Mesendoderm (in vitro differentiated cells): ENCODE measurements around the gene MAN2A1.

ENCODE experiments used
- DNase-seq: peaks from one replicate; pipeline ENCODE4 v3.0.0; 2013
- H2AK5ac ChIP-seq: 2 replicates; pipeline ENCODE4 v1.6.1; 2013; ENCODE audit warnings: low read length, inconsistent platforms
- H2BK120ac ChIP-seq: 2 replicates; pipeline ENCODE4 v1.6.1; 2013; ENCODE audit warnings: low read depth, mild to moderate bottlenecking, low read length, moderate library complexity, mixed read lengths
- H2BK15ac ChIP-seq: replicated peaks from 2 replicates; pipeline ENCODE4 v1.6.1; 2013; ENCODE audit warnings: low read depth, mild to moderate bottlenecking, moderate library complexity
- H2BK5ac ChIP-seq: 2 replicates; pipeline ENCODE4 v1.6.1; 2013; ENCODE audit warnings: low read length, inconsistent platforms
- H3K18ac ChIP-seq: 2 replicates; pipeline ENCODE4 v1.6.1; 2013; ENCODE audit warnings: mild to moderate bottlenecking, low read length, mixed read lengths
- H3K23ac ChIP-seq: one replicate; pipeline ENCODE4 v1.6.1; 2013; ENCODE audit warnings: low read length
- H3K27ac ChIP-seq: 2 replicates; pipeline ENCODE4 v1.5.1; 2013; ENCODE audit warnings: low read depth, mild to moderate bottlenecking, inconsistent platforms, low read length, moderate library complexity
- H3K27me3 ChIP-seq: 2 replicates; pipeline ENCODE4 v1.6.1; 2013; ENCODE audit warnings: low read length, control low read depth, mild to moderate bottlenecking, inconsistent platforms; ENCODE audit not compliant: insufficient read depth, poor library complexity
- H3K36me3 ChIP-seq: 2 replicates; pipeline ENCODE4 v1.6.1; 2013; ENCODE audit warnings: low read length, inconsistent platforms; ENCODE audit not compliant: control insufficient read depth, insufficient read depth
- H3K4ac ChIP-seq: one replicate; pipeline ENCODE4 v1.6.1; 2013; ENCODE audit warnings: low read depth, mild to moderate bottlenecking, low read length, moderate library complexity
- H3K4me1 ChIP-seq: 2 replicates; pipeline ENCODE4 v1.6.1; 2013; ENCODE audit warnings: low read depth, low read length, inconsistent platforms; ENCODE audit not compliant: control insufficient read depth
- H3K4me2 ChIP-seq: 2 replicates; pipeline ENCODE4 v1.6.1; 2013; ENCODE audit warnings: low read length
- H3K4me3 ChIP-seq: 2 replicates; pipeline ENCODE4 v1.5.1; 2013; ENCODE audit warnings: mild to moderate bottlenecking, low read length
- H3K56ac ChIP-seq: one replicate; pipeline ENCODE4 v1.6.1; 2013; ENCODE audit warnings: low read length
- H3K79me1 ChIP-seq: 2 replicates; pipeline ENCODE4 v1.6.1; 2013; ENCODE audit warnings: low read length, inconsistent platforms
- H3K79me2 ChIP-seq: 2 replicates; pipeline ENCODE4 v1.6.1; 2013; ENCODE audit warnings: mild to moderate bottlenecking, low read length; ENCODE audit not compliant: control insufficient read depth, insufficient read depth
- H3K9ac ChIP-seq: 2 replicates; pipeline ENCODE4 v1.6.1; 2013; ENCODE audit warnings: low read length, inconsistent platforms
- H4K5ac ChIP-seq: one replicate; pipeline ENCODE4 v1.6.1; 2013; ENCODE audit warnings: low read length
- H4K8ac ChIP-seq: one replicate; pipeline ENCODE4 v1.6.1; 2013; ENCODE audit warnings: low read depth, mild to moderate bottlenecking, control low read depth, low read length, moderate library complexity
- WGBS: extraction: QIAGEN DNeasy Blood & Tissue Kit; methylation state at CpG from one replicate; pipeline ENCODE4 v1.1.7; 2013; ENCODE audit warnings: low lambda C conversion rate, missing lambda C conversion rate; ENCODE audit not compliant: insufficient coverage; ENCODE audit errors: extremely low coverage; 5-methylcytosine and 5-hydroxymethylcytosine counted together

The MAN2A1 gene

GRCh38 chr5:109695005-109695926, 5.5 kb downstream of the MAN2A1 start:
- no CpG with 5 or more reads among the region's 1 CpG for WGBS
- H3K56ac ChIP-seq: no peak overlapping the region
- H3K79me1 ChIP-seq: peaks cover 9% of the 10 kb centered on the region
- no peak overlapping the region for H3K4me3 ChIP-seq
- H3K18ac ChIP-seq: no peak overlapping the region
- H3K4me1 ChIP-seq: peaks cover 10% of the 10 kb centered on the region
- no peaks in the 10 kb centered on the region for H3K27me3 ChIP-seq
- no peak for DNase-seq
- H3K4me2 ChIP-seq: no peak overlapping the region
- H3K9ac ChIP-seq: no peak overlapping the region
- no peak overlapping the region for H2BK120ac ChIP-seq
- H3K79me2 ChIP-seq: peaks cover 84% of the 10 kb centered on the region
- no peak overlapping the region for H4K5ac ChIP-seq
- H2BK5ac ChIP-seq: no peak overlapping the region
- peaks cover 1% of the 10 kb centered on the region for H3K36me3 ChIP-seq
- H2BK15ac ChIP-seq: no peak overlapping the region
- no peak overlapping the region for H3K27ac ChIP-seq
- H3K4ac ChIP-seq: no peak overlapping the region
- H2AK5ac ChIP-seq: no peak overlapping the region
- H3K23ac ChIP-seq: no peak overlapping the region
- H4K8ac ChIP-seq: no peak overlapping the region

- no peak overlapping the region for H4K5ac ChIP-seq
- H3K4me3 ChIP-seq: no peak overlapping the region
- H3K27me3 ChIP-seq: no peaks in the 10 kb centered on the region
- H2BK5ac ChIP-seq: no peak overlapping the region
- no peak overlapping the region for H2AK5ac ChIP-seq
- no peak overlapping the region for H3K23ac ChIP-seq
- peaks cover 16% of the 10 kb centered on the region for H3K4me1 ChIP-seq
- no peak overlapping the region for H3K18ac ChIP-seq
- peaks cover 2% of the 10 kb centered on the region for H3K36me3 ChIP-seq
- peaks cover 84% of the 10 kb centered on the region for H3K79me2 ChIP-seq
- no CpG with 5 or more reads among the region's 1 CpG for WGBS
- H3K56ac ChIP-seq: no peak overlapping the region
- no peak overlapping the region for H3K27ac ChIP-seq
- no peak for DNase-seq
- peaks cover 10% of the 10 kb centered on the region for H3K79me1 ChIP-seq
- no peak overlapping the region for H3K4me2 ChIP-seq
- no peak overlapping the region for H3K4ac ChIP-seq
- H4K8ac ChIP-seq: peak overlapping the region; percentile 56
- no peak overlapping the region for H3K9ac ChIP-seq
- H2BK120ac ChIP-seq: no peak overlapping the region
- no peak overlapping the region for H2BK15ac ChIP-seq
Observed at GRCh38 chr5:109697339-109697738, 7.6 kb downstream of the MAN2A1 start.

- H2BK5ac ChIP-seq: no peak overlapping the region
- H3K4me3 ChIP-seq: no peak overlapping the region
- H3K56ac ChIP-seq: no peak overlapping the region
- no peak overlapping the region for H4K5ac ChIP-seq
- H3K9ac ChIP-seq: no peak overlapping the region
- no peak overlapping the region for H3K27ac ChIP-seq
- peaks cover 2% of the 10 kb centered on the region for H3K36me3 ChIP-seq
- no peak overlapping the region for H4K8ac ChIP-seq
- no peak overlapping the region for H2BK15ac ChIP-seq
- H3K79me2 ChIP-seq: peaks cover 79% of the 10 kb centered on the region
- H3K23ac ChIP-seq: no peak overlapping the region
- no peak overlapping the region for H2BK120ac ChIP-seq
- no peak overlapping the region for H2AK5ac ChIP-seq
- DNase-seq: no peak
- no peak overlapping the region for H3K4ac ChIP-seq
- peaks cover 15% of the 10 kb centered on the region for H3K4me1 ChIP-seq
- whole genome bisulfite sequencing: no CpG with 5 or more reads among the region's 3 CpGs
- no peak overlapping the region for H3K18ac ChIP-seq
- H3K79me1 ChIP-seq: peaks cover 17% of the 10 kb centered on the region
- no peak overlapping the region for H3K4me2 ChIP-seq
- H3K27me3 ChIP-seq: no peaks in the 10 kb centered on the region
Observed at GRCh38 chr5:109700516-109701153, 10.9 kb downstream of the MAN2A1 start.

DNA sequence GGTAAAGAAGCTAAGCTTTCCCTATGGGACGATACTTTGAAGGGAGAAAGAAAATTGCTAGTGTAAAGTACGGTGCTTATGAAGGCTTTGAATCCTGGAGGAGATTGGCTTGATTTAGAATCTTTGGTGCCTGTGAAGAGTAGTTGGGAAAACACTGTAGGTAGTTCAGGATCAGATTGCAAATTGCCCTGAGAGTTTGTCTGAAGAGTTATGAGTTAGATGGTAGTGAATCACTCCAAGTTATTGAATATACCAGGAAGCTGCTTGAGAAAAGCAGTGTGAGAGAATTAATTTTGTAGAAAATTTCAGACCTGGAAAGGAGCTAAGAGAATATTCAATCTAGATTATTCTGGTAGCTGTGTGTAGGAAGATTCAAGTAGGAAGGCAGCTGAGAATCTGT, 11.5 kb downstream of the MAN2A1 start:
- DNase-seq: no peak
- no peak overlapping the region for H3K27ac ChIP-seq

GRCh38 chr5:109701792-109702191, 12.1 kb downstream of the MAN2A1 start:
- no peak for DNase-seq
- H3K18ac ChIP-seq: no peak overlapping the region

More for the DNA sequence above, 11.5 kb downstream of the MAN2A1 start:
- H2BK120ac ChIP-seq: no peak overlapping the region
- no peak overlapping the region for H2BK5ac ChIP-seq
- no peak overlapping the region for H3K23ac ChIP-seq
- H3K9ac ChIP-seq: no peak overlapping the region
- peaks cover 20% of the 10 kb centered on the region for H3K79me1 ChIP-seq
- H3K18ac ChIP-seq: no peak overlapping the region
- H4K5ac ChIP-seq: no peak overlapping the region
- peaks cover 2% of the 10 kb centered on the region for H3K36me3 ChIP-seq
- no peak overlapping the region for H4K8ac ChIP-seq
- no CpG with 5 or more reads among the region's 2 CpGs for WGBS
- H3K56ac ChIP-seq: no peak overlapping the region
- peaks cover 80% of the 10 kb centered on the region for H3K79me2 ChIP-seq
- H3K4ac ChIP-seq: no peak overlapping the region
- no peak overlapping the region for H2AK5ac ChIP-seq
- H3K4me2 ChIP-seq: no peak overlapping the region
- H3K4me3 ChIP-seq: no peak overlapping the region
- peaks cover 15% of the 10 kb centered on the region for H3K4me1 ChIP-seq
- no peak overlapping the region for H2BK15ac ChIP-seq
- no peaks in the 10 kb centered on the region for H3K27me3 ChIP-seq

More at GRCh38 chr5:109701792-109702191, 12.1 kb downstream of the MAN2A1 start:
- no peak overlapping the region for H3K9ac ChIP-seq
- no peaks in the 10 kb centered on the region for H3K27me3 ChIP-seq
- H3K79me1 ChIP-seq: peaks cover 19% of the 10 kb centered on the region
- peaks cover 12% of the 10 kb centered on the region for H3K4me1 ChIP-seq
- no peak overlapping the region for H2BK15ac ChIP-seq
- no peak overlapping the region for H3K4me2 ChIP-seq
- no peak overlapping the region for H3K4ac ChIP-seq
- H3K23ac ChIP-seq: no peak overlapping the region
- no peak overlapping the region for H4K8ac ChIP-seq
- H3K4me3 ChIP-seq: no peak overlapping the region
- no peak overlapping the region for H3K27ac ChIP-seq
- H4K5ac ChIP-seq: no peak overlapping the region
- peaks cover 2% of the 10 kb centered on the region for H3K36me3 ChIP-seq
- no peak overlapping the region for H2AK5ac ChIP-seq
- H2BK5ac ChIP-seq: no peak overlapping the region
- H3K56ac ChIP-seq: no peak overlapping the region
- H2BK120ac ChIP-seq: no peak overlapping the region
- no CpG with 5 or more reads among the region's 2 CpGs for WGBS
- H3K79me2 ChIP-seq: peaks cover 79% of the 10 kb centered on the region
